Activated T-cell treated with anti-CD3 and anti-CD28 coated beads, Interleukin-2, amount 50 U/mL, for 24 hours (primary cell): Measurements from ENCODE around the gene CWC25.

ENCODE experiments used
- DNase-seq: peaks from one replicate; pipeline ENCODE4 v3.0.0-alpha.2; 2020
- H3K27ac Mint-ChIP-seq: 2 replicates; pipeline ENCODE4 v1.8.0; 2020; ENCODE audit warnings: mild to moderate bottlenecking, mixed read lengths
- H3K27me3 Mint-ChIP-seq: 2 replicates; pipeline ENCODE4 v1.8.0; 2020; ENCODE audit warnings: mixed read lengths
- H3K36me3 Mint-ChIP-seq: 2 replicates; pipeline ENCODE4 v1.8.0; 2020; ENCODE audit warnings: low read depth, mixed read lengths
- H3K4me1 Mint-ChIP-seq: 2 replicates; pipeline ENCODE4 v1.8.0; 2020; ENCODE audit warnings: low read depth, mixed read lengths
- H3K4me3 Mint-ChIP-seq: 2 replicates; pipeline ENCODE4 v1.8.0; 2020; ENCODE audit warnings: mild to moderate bottlenecking, moderate library complexity, mixed read lengths
- H3K9me3 Mint-ChIP-seq: 2 replicates; pipeline ENCODE4 v1.8.0; 2020; ENCODE audit warnings: mixed read lengths

The CWC25 gene

GRCh38 chr17:38824899-38825761 lies at the start of gene CWC25:
Gene CWC25 (minus strand): TSS chr17:38825321. CDS start chr17:38825183, 138 bp downstream.
- Mint-ChIP-seq H3K27ac (peak within 1 kb of the TSS; percentile 100), H3K9me3 (no peaks in the 10 kb centered on the region), H3K4me3 (peak within 1 kb of the TSS; percentile 97), H3K36me3 (peaks cover 37% of the 10 kb centered on the region), H3K27me3 (no peaks in the 10 kb centered on the region), H3K4me1 (peaks cover 29% of the 10 kb centered on the region)
- DNase-seq: peak; percentile 100

GRCh38 chr17:38873640-38874380 lies 48.7 kb upstream of the CWC25 start:
- no peak for DNase-seq
- H3K27me3 Mint-ChIP-seq: no peaks in the 10 kb centered on the region
- peaks cover 57% of the 10 kb centered on the region for H3K36me3 Mint-ChIP-seq
- H3K27ac Mint-ChIP-seq: peak overlapping the region; percentile 97
- peak overlapping the region; percentile 27 for H3K4me3 Mint-ChIP-seq
- H3K9me3 Mint-ChIP-seq: no peaks in the 10 kb centered on the region
- H3K4me1 Mint-ChIP-seq: peaks cover 76% of the 10 kb centered on the region

- Mint-ChIP-seq H3K4me3 (peak overlapping the region; percentile 91), H3K9me3 (no peaks in the 10 kb centered on the region), H3K36me3 (peaks cover 47% of the 10 kb centered on the region), H3K27ac (peak overlapping the region; percentile 97), H3K27me3 (no peaks in the 10 kb centered on the region), H3K4me1 (peaks cover 76% of the 10 kb centered on the region)
- DNase-seq: no peak
Observed at GRCh38 chr17:38872671-38873385, 47.7 kb upstream of the CWC25 start.

GRCh38 chr17:38872027-38872511 lies 46.9 kb upstream of the CWC25 start:
- peak overlapping the region; percentile 97 for H3K27ac Mint-ChIP-seq
- no peak for DNase-seq
- H3K27me3 Mint-ChIP-seq: no peaks in the 10 kb centered on the region
- H3K4me1 Mint-ChIP-seq: peaks cover 74% of the 10 kb centered on the region
- peaks cover 43% of the 10 kb centered on the region for H3K36me3 Mint-ChIP-seq
- H3K9me3 Mint-ChIP-seq: no peaks in the 10 kb centered on the region
- H3K4me3 Mint-ChIP-seq: peak overlapping the region; percentile 91

GRCh38 chr17:38871247-38872015 lies 46.3 kb upstream of the CWC25 start:
- H3K9me3 Mint-ChIP-seq: no peaks in the 10 kb centered on the region
- H3K4me1 Mint-ChIP-seq: peaks cover 69% of the 10 kb centered on the region
- H3K27ac Mint-ChIP-seq: peak overlapping the region; percentile 97
- peak overlapping the region; percentile 91 for H3K4me3 Mint-ChIP-seq
- H3K27me3 Mint-ChIP-seq: no peaks in the 10 kb centered on the region
- H3K36me3 Mint-ChIP-seq: peaks cover 37% of the 10 kb centered on the region
- DNase-seq: peak; percentile 81

- peak; percentile 79 for DNase-seq
- H3K4me1 Mint-ChIP-seq: peaks cover 61% of the 10 kb centered on the region
- peaks cover 36% of the 10 kb centered on the region for H3K36me3 Mint-ChIP-seq
- peak overlapping the region; percentile 91 for H3K4me3 Mint-ChIP-seq
- H3K9me3 Mint-ChIP-seq: no peaks in the 10 kb centered on the region
- H3K27me3 Mint-ChIP-seq: no peaks in the 10 kb centered on the region
- H3K27ac Mint-ChIP-seq: peak overlapping the region; percentile 97
Observed at GRCh38 chr17:38870259-38871165, 45.4 kb upstream of the CWC25 start.

- H3K36me3 Mint-ChIP-seq: peaks cover 36% of the 10 kb centered on the region
- H3K9me3 Mint-ChIP-seq: no peaks in the 10 kb centered on the region
- no peaks in the 10 kb centered on the region for H3K27me3 Mint-ChIP-seq
- H3K27ac Mint-ChIP-seq: peak within 1 kb of the TSS; percentile 99
- peak within 1 kb of the TSS; percentile 91 for H3K4me3 Mint-ChIP-seq
- peak; percentile 92 for DNase-seq
- H3K4me1 Mint-ChIP-seq: peaks cover 53% of the 10 kb centered on the region
Observed at GRCh38 chr17:38869526-38870258, 44.6 kb upstream of the CWC25 start, which contains the start of gene LASP1. Gene LASP1 (plus strand): TSS chr17:38870058. CDS start chr17:38870190, 132 bp downstream.

- Mint-ChIP-seq H3K36me3 (peaks cover 35% of the 10 kb centered on the region), H3K27ac (peak overlapping the region; percentile 99), H3K4me1 (peaks cover 45% of the 10 kb centered on the region), H3K9me3 (no peaks in the 10 kb centered on the region), H3K4me3 (peak overlapping the region; percentile 91), H3K27me3 (no peaks in the 10 kb centered on the region)
- DNase-seq: peak; percentile 98
Observed at GRCh38 chr17:38868817-38869525, 43.9 kb upstream of the CWC25 start.

- H3K4me1 Mint-ChIP-seq: peaks cover 38% of the 10 kb centered on the region
- H3K9me3 Mint-ChIP-seq: no peaks in the 10 kb centered on the region
- peak; percentile 40 for DNase-seq
- H3K36me3 Mint-ChIP-seq: peaks cover 30% of the 10 kb centered on the region
- no peaks in the 10 kb centered on the region for H3K27me3 Mint-ChIP-seq
- peak overlapping the region; percentile 91 for H3K4me3 Mint-ChIP-seq
- peak overlapping the region; percentile 99 for H3K27ac Mint-ChIP-seq
Observed at GRCh38 chr17:38867968-38868816, 43.1 kb upstream of the CWC25 start.

- H3K27me3 Mint-ChIP-seq: no peaks in the 10 kb centered on the region
- H3K4me3 Mint-ChIP-seq: peak overlapping the region; percentile 91
- peaks cover 30% of the 10 kb centered on the region for H3K4me1 Mint-ChIP-seq
- DNase-seq: peak; percentile 82
- no peaks in the 10 kb centered on the region for H3K9me3 Mint-ChIP-seq
- H3K27ac Mint-ChIP-seq: peak overlapping the region; percentile 99
- peaks cover 23% of the 10 kb centered on the region for H3K36me3 Mint-ChIP-seq
Observed at GRCh38 chr17:38867179-38867967, 42.3 kb upstream of the CWC25 start.
